RWPE2 (cell line): ENCODE measurements around the gene FHIP1B.

ENCODE experiments used
- ATAC-seq: fragments of 200-7000 bp; cut with Tn5 transposase; 3 replicates; pipeline ENCODE4 v1.9.1; 2021; ENCODE audit warnings: low read depth
- DNase-seq: peaks from one replicate; pipeline ENCODE4 v3.0.0-alpha.2; 2020; ENCODE audit warnings: low spot score
- H3K27ac ChIP-seq: fragments of 450-650 bp; 2 replicates; pipeline ENCODE4 v1.5.1; 2017; ENCODE audit warnings: mild to moderate bottlenecking; ENCODE audit not compliant: poor library complexity, severe bottlenecking
- H3K27me3 ChIP-seq: fragments of 250-450 bp; sonication (Bioruptor Pico); 2 replicates; pipeline ENCODE4 v1.5.1; 2021; ENCODE audit warnings: mild to moderate bottlenecking, moderate library complexity; ENCODE audit not compliant: insufficient read depth, poor library complexity, severe bottlenecking
- H3K36me3 ChIP-seq: fragments of 250-450 bp; sonication (Bioruptor Pico); 2 replicates; pipeline ENCODE4 v1.5.1; 2020; ENCODE audit warnings: low read depth, mild to moderate bottlenecking, moderate library complexity
- H3K4me1 ChIP-seq: fragments of 250-450 bp; sonication (Bioruptor Pico); 2 replicates; pipeline ENCODE4 v1.5.1; 2021; ENCODE audit warnings: mild to moderate bottlenecking, moderate library complexity; ENCODE audit not compliant: insufficient read depth, poor library complexity, severe bottlenecking
- H3K4me3 ChIP-seq: fragments of 250-450 bp; sonication (Bioruptor Pico); 2 replicates; pipeline ENCODE4 v1.5.1; 2021; ENCODE audit warnings: mild to moderate bottlenecking, moderate library complexity; ENCODE audit not compliant: severe bottlenecking
- H3K9me3 ChIP-seq: fragments of 250-450 bp; sonication (Bioruptor Pico); 2 replicates; pipeline ENCODE4 v1.5.1; 2021; ENCODE audit warnings: mild to moderate bottlenecking, moderate library complexity; ENCODE audit not compliant: severe bottlenecking
- TF ChIP-seq, protein P1 (sequence below): fragments of 450-650 bp; IDR thresholded peaks from one replicate; pipeline ENCODE4 v1.5.1; 2017; ENCODE audit warnings: mild to moderate bottlenecking, moderate library complexity; ENCODE audit not compliant: poor library complexity, severe bottlenecking

The FHIP1B gene

DNA sequence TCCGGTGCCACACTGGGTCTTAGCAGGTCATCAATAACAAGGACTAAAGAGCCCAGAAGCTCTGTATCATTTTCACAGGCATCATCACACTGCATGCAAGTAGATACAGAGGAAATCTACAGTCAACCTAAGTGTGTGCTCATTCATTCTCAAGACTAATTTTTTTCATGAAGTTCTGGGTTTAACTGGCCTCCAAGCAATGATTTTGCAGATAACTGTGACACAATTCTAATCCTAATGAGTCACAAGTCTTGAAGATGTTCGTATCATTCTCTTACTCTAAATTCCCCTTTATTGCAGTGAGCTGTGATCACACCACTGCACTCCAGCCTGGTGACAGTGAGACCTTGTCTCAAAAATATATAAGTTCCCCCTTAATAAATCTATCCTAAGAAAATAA, 33.0 kb downstream of the FHIP1B start:
- H3K36me3 ChIP-seq: 0 out of 2 replicates have a peak, but pooled peaks cover 3% of the 10 kb centered on the region
- H3K9me3 ChIP-seq: no peaks in the 10 kb centered on the region
- no peak for ATAC-seq
- H3K27me3 ChIP-seq: no peaks in the 10 kb centered on the region
- TF ChIP-seq, protein P1, sequence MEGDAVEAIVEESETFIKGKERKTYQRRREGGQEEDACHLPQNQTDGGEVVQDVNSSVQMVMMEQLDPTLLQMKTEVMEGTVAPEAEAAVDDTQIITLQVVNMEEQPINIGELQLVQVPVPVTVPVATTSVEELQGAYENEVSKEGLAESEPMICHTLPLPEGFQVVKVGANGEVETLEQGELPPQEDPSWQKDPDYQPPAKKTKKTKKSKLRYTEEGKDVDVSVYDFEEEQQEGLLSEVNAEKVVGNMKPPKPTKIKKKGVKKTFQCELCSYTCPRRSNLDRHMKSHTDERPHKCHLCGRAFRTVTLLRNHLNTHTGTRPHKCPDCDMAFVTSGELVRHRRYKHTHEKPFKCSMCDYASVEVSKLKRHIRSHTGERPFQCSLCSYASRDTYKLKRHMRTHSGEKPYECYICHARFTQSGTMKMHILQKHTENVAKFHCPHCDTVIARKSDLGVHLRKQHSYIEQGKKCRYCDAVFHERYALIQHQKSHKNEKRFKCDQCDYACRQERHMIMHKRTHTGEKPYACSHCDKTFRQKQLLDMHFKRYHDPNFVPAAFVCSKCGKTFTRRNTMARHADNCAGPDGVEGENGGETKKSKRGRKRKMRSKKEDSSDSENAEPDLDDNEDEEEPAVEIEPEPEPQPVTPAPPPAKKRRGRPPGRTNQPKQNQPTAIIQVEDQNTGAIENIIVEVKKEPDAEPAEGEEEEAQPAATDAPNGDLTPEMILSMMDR: no peak
- DNase-seq: no peak
- no peak overlapping the region for H3K27ac ChIP-seq
- no peak overlapping the region for H3K4me3 ChIP-seq
- H3K4me1 ChIP-seq: no peaks in the 10 kb centered on the region

DNA sequence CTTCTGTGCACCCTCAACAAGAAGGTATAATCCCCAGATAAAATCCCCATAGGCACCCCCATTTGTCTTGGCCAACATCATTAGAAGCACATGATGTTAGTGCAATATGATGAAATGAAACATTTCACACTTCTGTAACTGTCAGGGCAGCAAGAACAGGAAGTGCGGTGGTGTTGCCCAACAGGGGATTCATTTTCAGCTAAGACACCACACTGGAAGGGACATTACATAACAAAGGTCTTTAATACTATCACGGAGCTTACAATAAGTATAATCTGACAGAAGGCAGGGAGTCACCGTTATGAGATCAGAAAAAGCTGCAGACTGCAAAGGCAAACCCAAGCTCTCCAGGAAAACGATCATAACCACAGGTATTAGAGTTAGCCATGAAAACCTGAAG, 33.5 kb downstream of the FHIP1B start:
- Histone ChIP-seq H3K27me3 (no peaks in the 10 kb centered on the region), H3K4me3 (no peak overlapping the region), H3K4me1 (no peaks in the 10 kb centered on the region), H3K9me3 (no peaks in the 10 kb centered on the region), H3K36me3 (0 out of 2 replicates have a peak, but pooled peaks cover 3% of the 10 kb centered on the region), H3K27ac (no peak overlapping the region)
- DNase-seq (no peak), ATAC-seq (no peak)
- TF ChIP-seq, protein P1: no peak

DNA sequence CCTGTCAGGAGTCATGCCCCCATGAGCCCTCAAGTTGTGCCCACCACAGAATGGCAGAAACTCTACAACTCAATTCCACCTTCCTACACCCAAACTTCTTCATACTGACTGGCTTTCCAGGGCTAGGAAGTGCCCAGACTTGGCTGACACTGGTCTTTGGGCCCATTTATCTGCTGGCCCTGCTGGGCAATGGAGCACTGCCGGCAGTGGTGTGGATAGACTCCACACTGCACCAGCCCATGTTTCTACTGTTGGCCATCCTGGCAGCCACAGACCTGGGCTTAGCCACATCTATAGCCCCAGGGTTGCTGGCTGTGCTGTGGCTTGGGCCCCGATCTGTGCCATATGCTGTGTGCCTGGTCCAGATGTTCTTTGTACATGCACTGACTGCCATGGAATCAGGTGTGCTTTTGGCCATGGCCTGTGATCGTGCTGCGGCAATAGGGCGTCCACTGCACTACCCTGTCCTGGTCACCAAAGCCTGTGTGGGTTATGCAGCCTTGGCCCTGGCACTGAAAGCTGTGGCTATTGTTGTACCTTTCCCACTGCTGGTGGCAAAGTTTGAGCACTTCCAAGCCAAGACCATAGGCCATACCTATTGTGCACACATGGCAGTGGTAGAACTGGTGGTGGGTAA, 35.1 kb downstream of the FHIP1B start, which contains the start of gene OR52W1:
Gene OR52W1, plus strand, starts transcription at position 51 of the 637 bp plus-strand sequence. Its CDS starts 0 bp downstream, at position 51.
- ATAC-seq (no peak), DNase-seq (no peak)
- Histone ChIP-seq H3K27ac (no peak within 1 kb of the TSS), H3K27me3 (no peaks in the 10 kb centered on the region), H3K9me3 (no peaks in the 10 kb centered on the region), H3K36me3 (no peaks in the 10 kb centered on the region), H3K4me3 (no peak within 1 kb of the TSS), H3K4me1 (no peaks in the 10 kb centered on the region)
- TF ChIP-seq, protein P1: no peak

DNA sequence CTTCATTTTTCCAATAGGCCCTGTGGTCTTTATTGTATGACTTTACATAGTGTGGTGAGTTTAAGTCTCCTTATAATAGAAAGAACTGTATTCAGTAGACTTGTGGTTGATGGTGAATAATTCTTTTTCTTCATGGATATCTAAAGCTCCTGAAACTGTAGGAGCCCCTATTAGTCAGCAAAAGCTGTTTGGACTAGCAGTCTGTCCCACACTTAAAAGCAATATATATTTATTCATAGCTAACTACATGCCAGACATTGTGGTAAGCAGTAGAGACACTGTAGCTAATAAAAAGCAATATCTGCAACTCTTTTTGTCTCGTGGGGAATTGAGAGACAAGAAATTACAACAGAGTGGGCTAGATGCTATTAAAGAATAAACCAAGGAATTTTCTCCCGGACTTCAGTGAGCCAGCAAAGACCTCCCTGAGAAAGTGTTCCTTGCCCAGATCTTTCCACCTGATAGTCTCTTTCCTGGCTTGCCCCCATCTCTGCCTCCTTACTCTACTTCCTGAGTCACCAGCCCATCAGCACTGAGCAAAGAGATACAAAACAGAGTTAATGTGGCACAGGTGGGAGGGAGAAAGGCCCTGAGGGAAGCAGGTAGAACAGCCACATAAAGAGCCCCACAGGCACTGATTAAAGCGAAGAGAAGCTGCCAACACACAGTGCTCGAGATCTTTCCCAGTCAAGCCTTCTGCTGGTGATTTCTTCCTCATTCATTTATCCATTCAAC, 36.8 kb downstream of the FHIP1B start:
- Histone ChIP-seq H3K4me1 (no peaks in the 10 kb centered on the region), H3K9me3 (no peaks in the 10 kb centered on the region), H3K4me3 (no peak overlapping the region), H3K27ac (no peak overlapping the region), H3K27me3 (no peaks in the 10 kb centered on the region), H3K36me3 (no peaks in the 10 kb centered on the region)
- DNase-seq: no peak
- no peak for ATAC-seq
- TF ChIP-seq, protein P1: no peak

DNA sequence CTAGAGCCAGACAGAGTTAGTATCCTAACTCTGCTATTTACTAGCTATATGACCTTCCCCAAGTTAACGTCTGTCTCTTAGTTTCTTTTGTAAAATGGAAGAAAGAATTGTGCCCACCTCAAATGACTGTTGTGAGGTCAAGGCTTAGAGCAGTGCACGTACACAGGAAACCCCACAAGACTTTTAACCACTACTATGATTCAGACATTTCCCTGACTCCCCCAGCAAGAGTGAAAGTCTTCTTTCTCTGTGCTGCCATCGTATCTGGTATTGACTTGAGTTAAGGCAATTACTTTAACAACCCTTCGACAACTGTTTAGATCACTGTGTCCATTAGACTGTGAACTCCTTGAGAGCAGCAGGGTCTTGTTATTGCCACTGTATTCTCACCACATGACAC, 38.0 kb downstream of the FHIP1B start:
- DNase-seq: no peak
- Histone ChIP-seq H3K4me1 (no peaks in the 10 kb centered on the region), H3K36me3 (no peaks in the 10 kb centered on the region), H3K27ac (no peak overlapping the region), H3K4me3 (no peak overlapping the region), H3K27me3 (no peaks in the 10 kb centered on the region), H3K9me3 (no peaks in the 10 kb centered on the region)
- TF ChIP-seq, protein P1: no peak
- ATAC-seq: no peak
